ENCODE data around the gene OR1D2.
"Not testable (repeated sequence)": the region's sequence is repeated elsewhere in the genome, so short reads cannot be mapped to it uniquely, and the experiment has no call there.

Gene OR1D2
- 0 to 2.6 (median 0) reads per million in 17 experiments for total RNA-seq

GRCh38 chr17:3104322-3104721 is at the start of gene OR1D2:
TSS of gene OR1D2 (minus strand) at chr17:3104422. CDS start at chr17:3092996, 11,426 bp downstream.
- DNase-seq: no peak

DNA sequence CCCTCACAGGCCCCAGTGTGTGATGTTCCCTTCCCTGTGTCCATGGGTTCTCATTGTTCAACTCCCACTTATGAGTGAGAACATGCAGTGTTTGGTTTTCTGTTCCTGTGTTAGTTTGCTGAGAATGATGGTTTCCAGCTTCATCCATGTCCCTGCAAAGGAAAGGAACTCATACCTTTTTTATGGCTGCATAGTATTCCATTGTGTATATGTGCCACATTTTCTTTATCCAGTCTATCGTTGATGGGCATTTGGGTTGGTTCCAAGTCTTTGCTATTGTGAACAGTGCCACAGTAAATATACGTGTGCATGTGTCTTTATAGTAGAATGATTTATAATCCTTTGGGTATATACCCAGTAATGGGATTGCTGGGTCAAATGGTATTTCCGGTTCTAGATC is 33.3 kb upstream of the OR1D2 start:
- DNase-seq: not testable (repeated sequence)

GRCh38 chr17:3127451-3127850 is 23.2 kb upstream of the OR1D2 start, which contains the start of gene OR1G1:
TSS of gene OR1G1 (minus strand) at chr17:3127551. CDS start at chr17:3127551, 0 bp downstream.
- DNase-seq: no peak

- DNase-seq: not testable (repeated sequence)
Observed at GRCh38 chr17:3073850-3074249, 30.4 kb downstream of the OR1D2 start.

- peak; percentile 56 to 81 (median 68) for DNase-seq
Observed at GRCh38 chr17:3065192-3065591, 39.0 kb downstream of the OR1D2 start.

- not testable (repeated sequence) for DNase-seq
Observed at GRCh38 chr17:3063507-3063906, 40.7 kb downstream of the OR1D2 start, which contains the start of gene OR1D5. TSS of gene OR1D5 (minus strand) at chr17:3063607. CDS start at chr17:3063607, 0 bp downstream.

GRCh38 chr17:3062824-3063377 is 41.3 kb downstream of the OR1D2 start:
- not testable (repeated sequence) for DNase-seq

- DNase-seq: not testable (repeated sequence)
Observed at GRCh38 chr17:3054868-3055267, 49.4 kb downstream of the OR1D2 start.

GRCh38 chr17:3049705-3050295 is 54.4 kb downstream of the OR1D2 start:
- no peak for DNase-seq

DNA sequence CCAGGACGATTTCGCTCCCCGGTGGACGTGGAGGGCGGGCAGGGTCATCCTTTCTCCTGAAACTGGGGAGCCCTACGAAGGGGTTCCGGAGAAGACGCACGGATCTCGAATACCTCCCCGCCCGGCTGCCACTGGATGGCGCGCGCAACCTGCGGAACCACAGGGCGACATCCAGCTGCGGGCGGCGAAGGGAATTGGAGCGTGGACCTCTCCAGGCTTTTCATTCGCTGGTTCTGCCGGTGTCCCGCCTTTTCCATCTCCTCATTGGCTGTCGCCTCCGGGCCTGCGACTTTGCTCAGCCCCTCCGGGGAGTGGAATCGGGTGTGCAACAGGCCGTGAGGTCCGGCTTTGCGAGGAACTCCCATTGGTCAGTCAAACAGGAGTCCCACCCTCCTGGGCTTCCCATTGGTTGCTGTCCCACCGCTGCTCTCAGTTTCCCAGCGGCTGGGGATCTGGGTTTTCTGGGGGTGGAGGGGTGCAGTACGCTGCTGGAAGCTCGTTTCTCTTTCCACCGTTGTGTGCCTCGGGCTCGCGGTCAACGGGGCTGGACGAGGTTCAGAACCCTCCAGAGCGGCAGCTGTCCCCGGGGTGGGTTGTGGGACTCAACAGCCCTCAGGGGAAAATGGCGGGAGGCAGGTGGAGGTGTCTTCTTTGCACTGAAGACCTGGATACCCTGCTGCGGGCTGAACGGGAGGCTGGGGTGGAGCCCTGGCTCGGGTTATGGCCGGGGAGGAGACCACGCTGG is 55.3 kb downstream of the OR1D2 start:
- DNase-seq: peak; percentile 97 to 99 (median 98)

DNA sequence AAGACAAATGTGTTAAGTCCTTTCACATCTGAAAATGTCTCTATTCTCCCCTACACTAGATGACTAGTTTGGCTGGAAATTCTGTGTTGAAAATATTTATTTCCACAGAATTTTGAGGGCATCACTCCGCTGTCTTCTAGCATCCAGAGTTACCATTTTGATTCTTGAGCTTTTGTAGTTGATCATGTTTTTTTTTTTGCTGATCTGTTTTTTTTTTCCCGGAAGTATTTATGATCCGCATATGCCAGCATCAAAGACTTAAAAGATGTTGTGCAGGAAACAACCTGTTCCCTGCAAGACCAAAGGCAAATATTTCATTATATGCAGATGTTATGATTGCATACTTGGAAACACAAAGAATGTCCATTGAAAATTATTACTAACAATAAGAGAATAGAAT is 57.5 kb downstream of the OR1D2 start:
- DNase-seq: no peak

DNA sequence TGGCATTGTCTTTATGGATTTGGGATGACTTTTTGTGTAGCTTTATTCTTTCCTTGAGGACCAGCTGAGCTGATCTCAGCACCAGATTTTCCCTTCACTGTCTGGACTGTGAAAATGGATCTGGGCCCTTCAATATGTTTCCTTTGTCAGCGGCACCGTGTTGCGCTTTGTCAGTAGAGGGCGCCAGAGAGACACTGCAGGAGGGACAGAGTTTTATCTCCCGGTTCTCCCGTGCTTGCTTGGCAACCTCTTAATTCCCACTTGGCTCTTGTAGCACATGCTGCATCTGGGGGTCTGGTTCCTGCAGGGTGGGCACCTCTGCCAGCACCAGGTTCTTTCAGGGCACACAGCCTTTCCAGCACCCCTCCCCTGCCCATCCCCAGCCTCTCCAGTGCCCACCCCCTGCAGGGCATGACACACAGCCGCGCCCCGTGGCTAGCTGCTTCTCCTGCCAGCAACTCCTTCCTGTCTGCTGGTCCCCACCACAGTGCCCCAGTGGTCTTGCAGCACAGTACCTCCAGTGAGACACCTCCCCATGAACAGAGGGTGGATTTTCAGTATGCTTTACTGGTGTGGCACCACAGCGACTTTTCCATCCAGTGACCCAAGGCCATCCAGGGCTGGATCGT is 60.4 kb downstream of the OR1D2 start:
- peak in 2 of 4 experiments; percentile 29 to 33 for DNase-seq

- no peak for DNase-seq
Observed at GRCh38 chr17:3040882-3041281, 63.3 kb downstream of the OR1D2 start.

GRCh38 chr17:3039736-3040135 is 64.5 kb downstream of the OR1D2 start:
- DNase-seq: peak; percentile 44 to 73 (median 51)

DNA sequence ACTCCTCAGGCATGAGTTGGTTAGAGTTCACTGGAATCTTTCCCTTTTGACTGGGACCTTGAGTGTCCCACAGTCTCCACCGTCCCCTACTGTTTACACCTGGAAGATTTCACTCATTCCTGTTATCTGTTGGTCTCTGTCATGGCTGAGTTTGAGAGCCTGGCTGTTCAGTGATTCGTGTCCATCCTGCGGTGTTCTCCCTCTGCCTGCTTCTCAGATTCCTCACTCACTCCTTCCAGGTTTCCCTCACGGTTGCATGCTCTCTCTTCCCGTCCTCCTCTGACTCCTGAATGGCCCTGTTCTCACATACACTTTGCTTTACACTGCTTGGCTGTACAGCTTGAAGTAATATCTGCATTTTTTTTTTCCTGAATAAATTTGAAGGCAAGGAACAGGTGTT is 65.3 kb downstream of the OR1D2 start:
- no peak for DNase-seq
